A549 treated with ZK216348 at 1 μM for 4 hours (cell line): Measurements from ENCODE around the gene PIGL. TPM values are rescaled to one million over a fixed set of nuclear protein-coding genes. Genes with fewer than 3 reads are reported as not detected.

Experiments used
- total RNA-seq: library from RNA; stranded (reverse); fragments of 200-300 nt; extraction: Qiagen RNA extraction; gene quantifications from 5 replicates; pipeline ENCODE4 v1.2.3, GENCODE V29; 2022; ENCODE audit warnings: low read depth

PIGL gene
- total RNA-seq = 10.7 to 19.9 TPM (median 15.4 TPM) in 5 replicates

DNA sequence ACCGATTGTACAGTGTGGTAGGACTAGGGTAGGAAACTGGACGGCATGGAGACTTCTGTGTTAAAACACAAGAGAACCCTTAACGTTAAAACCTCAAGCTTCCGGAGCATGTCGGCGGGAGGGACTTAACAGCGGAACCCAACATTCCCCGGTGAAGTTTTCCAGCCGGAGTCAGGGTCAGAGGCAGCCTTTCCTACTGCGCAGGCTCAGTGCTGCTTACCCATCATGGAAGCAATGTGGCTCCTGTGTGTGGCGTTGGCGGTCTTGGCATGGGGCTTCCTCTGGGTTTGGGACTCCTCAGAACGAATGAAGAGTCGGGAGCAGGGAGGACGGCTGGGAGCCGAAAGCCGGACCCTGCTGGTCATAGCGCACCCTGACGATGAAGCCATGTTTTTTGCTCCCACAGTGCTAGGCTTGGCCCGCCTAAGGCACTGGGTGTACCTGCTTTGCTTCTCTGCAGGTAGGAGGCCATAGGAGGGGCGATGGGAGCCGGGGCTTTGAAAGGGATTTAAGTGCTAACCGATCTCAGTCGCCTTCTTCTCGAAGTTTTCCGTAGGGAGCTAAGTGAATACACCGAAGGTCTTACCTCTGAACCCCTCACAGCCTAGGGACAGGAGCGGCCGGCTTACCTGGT lies at the start of gene PIGL:
PIGL (plus strand) TSS at position 209 of the 634 bp plus-strand sequence; CDS start at position 226, 17 bp downstream.

GRCh38 chr17:16215273-16215964 lies 1.6 kb upstream of the PIGL start, which contains the start of gene NCOR1:
TSS of gene NCOR1 (minus strand) at chr17:16215534. CDS start at chr17:16194569, 20,965 bp downstream.

GRCh38 chr17:16353317-16354174 lies 136.5 kb downstream of the PIGL start, which contains the start of gene CENPV:
TSS of gene CENPV (minus strand) at chr17:16353469. CDS start at chr17:16353436, 33 bp downstream.

Other genes with a start within 250 kb of the PIGL start
- gene ZSWIM7, start 217.5 kb upstream of the PIGL start, total RNA-seq = 42.3 to 48.4 TPM (median 47.7 TPM) in 5 replicates
- 42.9 to 55.1 TPM (median 52.2 TPM) in 5 replicates for gene TTC19, start 217.4 kb upstream of the PIGL start, total RNA-seq
- 65.7 to 86.9 TPM (median 83.9 TPM) in 5 replicates for gene NCOR1, start 1.7 kb upstream of the PIGL start, total RNA-seq
- gene CENPV, start 136.3 kb downstream of the PIGL start, total RNA-seq = 121 to 168 TPM (median 160 TPM) in 5 replicates
- 2,012 to 2,370 TPM (median 2,162 TPM) in 5 replicates for gene UBB, start 163.9 kb downstream of the PIGL start, total RNA-seq
- 0.13 to 0.86 TPM (median 0.40 TPM) in 4 of 5 replicates, not detected in the other for gene TRPV2, start 198.4 kb downstream of the PIGL start, total RNA-seq